ENCODE data around the gene ARRDC3.
"Not testable (repeated sequence)": the region's sequence is repeated elsewhere in the genome, so short reads cannot be mapped to it uniquely, and the experiment has no call there.

Gene ARRDC3, protein sequence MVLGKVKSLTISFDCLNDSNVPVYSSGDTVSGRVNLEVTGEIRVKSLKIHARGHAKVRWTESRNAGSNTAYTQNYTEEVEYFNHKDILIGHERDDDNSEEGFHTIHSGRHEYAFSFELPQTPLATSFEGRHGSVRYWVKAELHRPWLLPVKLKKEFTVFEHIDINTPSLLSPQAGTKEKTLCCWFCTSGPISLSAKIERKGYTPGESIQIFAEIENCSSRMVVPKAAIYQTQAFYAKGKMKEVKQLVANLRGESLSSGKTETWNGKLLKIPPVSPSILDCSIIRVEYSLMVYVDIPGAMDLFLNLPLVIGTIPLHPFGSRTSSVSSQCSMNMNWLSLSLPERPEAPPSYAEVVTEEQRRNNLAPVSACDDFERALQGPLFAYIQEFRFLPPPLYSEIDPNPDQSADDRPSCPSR

DNA sequence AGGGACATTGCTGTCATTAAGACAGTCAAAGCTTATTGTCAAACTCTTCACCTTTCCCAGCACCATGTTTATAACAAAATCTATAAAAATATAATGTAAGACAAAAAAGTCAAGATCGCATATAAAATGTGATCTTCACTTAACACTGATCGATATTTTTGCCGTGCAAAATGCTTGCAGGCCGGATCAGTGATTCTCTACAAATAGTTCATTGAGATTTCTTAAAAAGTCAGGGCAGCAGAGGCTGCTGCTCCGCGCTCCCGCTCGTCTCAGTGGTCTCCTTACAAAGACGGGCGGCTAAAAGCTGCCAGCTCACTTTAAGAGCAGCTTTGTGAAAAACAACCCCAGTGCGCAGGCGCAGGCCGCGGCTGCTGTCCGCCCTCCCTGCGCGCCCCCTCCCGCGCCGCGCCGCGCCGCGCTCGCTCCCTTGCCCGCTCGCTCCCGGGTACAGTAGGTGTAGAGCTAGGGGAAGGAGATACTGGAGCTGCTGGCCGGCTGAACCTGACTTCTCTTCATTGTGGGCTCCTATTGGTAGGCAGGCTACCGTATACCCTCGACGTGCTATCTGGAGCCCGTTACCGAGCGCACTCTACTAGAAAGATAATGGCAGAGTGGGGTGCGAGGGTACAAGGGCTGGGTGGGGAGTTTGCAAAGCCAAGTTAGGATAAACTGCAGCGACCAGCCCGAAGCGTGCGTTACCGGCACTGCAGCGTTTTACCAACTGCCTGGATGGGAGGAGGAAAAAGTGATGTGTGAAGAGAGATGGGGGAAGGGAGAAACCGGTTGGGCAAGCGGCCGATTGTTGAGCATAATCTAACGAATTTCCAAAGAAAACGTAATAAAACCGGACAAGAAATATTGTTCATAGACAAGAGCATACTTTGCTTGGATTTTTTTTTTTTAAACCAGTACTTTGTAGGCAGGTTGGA, at the start of gene ARRDC3:
Gene ARRDC3 (minus strand): TSS at position 291 of the 929 bp plus-strand sequence. CDS start 225 bp downstream, at position 66.
- peak; percentile 96 for DNase-seq (ENCODE audit: low spot score)

DNA sequence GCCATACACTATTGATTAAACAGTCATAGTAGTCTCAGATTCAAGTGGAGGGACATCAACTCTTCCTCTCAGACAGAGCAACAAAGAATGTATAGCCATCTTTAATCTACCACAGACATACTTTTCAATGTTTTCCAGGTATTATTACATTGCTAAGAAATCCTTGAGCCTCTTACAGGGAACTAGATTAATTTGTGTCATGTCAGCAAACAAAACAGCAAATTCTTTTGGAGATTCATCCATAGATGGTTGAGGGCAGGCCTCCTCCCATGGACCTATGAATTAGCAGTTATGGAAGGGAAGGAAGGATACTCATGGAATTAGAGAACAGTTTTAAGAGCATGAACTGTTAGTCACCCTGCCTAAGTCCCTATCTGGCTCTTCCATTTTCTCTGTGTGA, 47.8 kb upstream of the ARRDC3 start:
- DNase-seq (ENCODE audit: low spot score) = no peak

DNA sequence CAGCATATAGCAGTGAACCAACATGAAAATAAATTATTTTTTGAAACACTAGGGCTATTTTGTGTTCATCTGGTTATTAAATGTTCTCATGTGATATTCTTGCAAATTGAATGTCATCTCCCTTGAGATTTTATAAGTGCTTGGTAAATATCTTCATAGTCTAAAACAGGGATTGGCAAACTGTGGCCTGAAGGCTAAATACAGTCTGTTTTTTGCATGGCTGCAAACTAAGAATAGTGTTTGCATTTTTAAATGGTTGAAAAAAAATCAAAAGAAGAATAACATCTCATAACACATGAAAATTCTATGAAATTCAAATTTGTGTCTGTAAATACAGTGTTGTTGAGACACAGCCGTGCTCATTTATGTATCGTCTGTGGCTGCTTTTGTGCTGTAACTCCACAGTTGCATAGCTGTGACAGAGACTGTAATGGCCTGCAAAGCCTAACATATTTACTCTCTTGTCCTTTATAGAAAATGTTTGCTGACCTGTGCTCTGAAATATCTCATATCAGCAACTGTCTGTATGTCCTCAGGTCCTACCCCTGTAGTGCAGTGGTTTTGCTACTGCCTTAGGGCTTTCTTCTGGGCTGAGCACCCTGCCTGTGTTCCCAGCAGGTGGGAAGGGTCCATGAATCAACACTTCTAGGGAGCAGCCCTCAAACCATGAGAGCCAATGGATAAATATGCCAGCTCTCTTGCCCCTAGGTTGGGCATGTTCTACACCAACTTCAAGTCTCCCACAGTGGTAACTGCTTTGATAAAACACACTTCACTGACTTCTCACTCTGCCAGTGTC, 41.7 kb upstream of the ARRDC3 start:
- DNase-seq (ENCODE audit: low spot score) = no peak

DNA sequence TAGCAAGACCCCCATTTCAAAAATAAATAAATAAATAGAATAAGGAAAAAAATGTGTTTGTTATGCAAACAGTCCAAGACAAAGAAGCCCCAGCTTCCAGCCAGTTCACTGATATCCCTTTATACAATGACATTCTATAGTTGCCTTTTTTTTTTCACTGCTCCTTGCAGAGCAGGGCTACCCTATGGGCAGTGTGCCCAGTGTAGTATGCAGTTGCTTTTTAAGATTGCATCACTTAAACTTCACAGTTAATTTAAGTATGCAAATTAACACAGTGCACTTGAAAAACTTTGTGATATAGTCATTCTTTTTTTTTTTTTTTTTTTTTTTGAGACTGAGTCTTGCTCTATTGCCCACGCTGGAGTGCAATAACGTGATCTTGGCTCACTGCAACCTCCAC, 40.8 kb upstream of the ARRDC3 start:
- DNase-seq (ENCODE audit: low spot score) = no peak

DNA sequence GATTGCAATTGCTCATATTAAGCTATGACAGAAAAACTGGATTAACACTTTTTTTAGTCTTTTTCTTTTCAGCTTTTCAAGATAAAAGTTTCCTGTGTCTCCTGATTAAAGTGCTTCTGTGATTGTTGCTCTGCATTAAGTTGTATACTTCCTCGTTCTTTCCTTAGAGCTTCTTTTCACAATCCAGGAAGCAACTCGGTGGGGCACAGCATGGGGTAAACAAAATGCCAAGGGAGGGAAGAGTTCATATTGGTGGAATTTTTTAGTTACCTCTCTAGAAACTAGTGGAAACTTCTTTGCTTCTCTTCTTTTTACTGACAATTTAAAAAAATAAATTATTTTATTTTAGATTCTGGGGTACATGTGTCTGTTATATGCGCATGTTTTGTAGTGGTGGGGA, 37.8 kb upstream of the ARRDC3 start:
- DNase-seq (ENCODE audit: low spot score) = no peak

DNA sequence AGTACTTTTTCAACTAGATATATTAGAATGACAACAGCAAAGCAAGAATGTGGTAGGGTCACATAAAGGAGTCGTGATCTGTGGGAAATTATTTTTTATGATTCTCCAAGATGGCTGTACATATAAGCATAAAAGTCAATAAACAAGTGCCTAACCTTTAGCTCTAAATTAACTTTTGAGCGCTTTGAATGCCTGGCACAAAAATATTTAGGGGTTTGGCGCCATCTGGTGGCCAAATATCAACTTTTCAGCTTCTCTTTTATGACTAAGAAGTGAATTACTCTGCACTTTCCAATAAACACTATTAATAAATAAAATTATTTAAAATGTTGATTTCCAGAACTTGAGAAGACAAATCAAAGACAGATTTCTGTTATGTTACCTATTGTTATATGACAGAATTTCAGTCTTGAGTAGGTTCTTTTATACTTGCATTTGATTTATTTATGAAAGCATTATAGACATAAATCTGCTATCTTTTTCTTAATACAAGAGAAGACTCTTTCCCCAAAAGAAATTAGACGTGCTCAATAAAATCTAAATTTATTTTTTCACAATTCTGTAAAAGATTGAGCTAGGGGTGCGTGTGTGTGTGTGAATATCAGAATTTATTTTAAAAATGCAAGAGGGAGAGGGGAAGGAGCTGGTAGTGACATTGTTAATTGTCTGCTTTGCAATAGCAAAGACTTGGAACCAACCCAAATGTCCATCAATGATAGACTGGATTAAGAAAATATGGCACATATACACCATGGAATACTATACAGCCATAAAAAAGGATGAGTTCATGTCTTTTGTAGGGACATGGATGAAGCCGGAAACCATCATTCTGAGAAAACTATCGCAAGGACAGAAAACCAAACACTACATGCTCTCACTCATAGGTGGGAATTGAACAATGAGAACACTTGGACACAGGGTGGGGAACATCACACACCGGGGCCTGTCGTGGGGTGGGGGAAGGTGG, 36.7 kb upstream of the ARRDC3 start:
- DNase-seq (ENCODE audit: low spot score) = peak; percentile 80

DNA sequence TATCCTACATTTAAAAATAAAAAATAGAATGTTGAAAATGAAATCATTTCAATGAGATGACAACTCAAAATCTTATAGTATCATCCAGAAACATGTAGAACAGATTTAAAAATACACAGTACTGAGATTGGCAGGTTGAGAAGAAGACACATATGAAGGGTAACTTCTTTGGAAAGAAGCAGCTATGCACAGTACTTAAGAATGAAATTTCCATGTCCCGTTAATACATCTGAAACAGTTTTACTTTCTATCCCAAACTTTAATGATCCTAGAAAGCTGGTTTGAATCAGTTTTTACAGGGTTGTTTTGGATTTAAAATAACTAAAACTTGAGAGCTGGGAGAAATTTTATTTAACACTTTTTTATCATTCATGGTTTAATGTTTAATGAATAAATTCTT, 36.0 kb upstream of the ARRDC3 start:
- DNase-seq (ENCODE audit: low spot score) = no peak

DNA sequence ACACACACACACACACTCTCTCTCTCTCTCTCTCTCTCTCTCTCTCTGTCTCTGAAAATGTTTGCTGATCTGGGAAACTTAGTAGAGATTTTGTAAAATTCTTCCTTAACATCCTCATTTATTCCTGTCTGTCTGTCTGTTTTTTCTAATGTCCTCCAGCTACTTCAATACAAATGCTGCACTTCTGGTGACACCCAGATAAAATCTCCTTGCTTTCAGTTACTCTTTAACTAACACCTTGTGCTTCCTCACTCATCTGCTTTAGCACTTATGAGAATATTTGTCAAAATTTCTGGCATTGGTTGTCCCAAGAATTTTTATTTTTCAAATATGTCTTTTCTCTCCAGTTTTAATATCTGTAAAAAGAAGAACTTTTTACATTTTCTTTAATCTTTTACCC, 35.0 kb upstream of the ARRDC3 start:
- no peak for DNase-seq (ENCODE audit: low spot score)

DNA sequence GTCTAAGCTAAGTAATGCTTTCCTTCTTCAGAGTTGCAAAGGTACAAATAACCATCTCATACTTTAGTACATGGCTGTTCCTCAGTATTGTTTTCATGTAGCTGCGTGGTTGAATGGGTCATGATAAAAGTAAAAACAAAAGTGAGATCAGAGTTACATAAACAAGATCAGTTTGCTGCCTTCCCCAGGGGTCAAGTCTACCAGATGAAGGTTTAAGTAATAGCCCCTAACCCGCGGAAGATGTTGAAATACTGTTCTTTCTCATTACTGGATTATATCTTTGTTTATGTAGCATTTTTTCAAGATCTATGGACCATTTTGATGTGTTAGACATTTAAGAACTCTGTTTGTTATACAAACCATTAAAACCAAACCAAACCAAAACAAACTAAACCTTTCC, 34.1 kb upstream of the ARRDC3 start:
- no peak for DNase-seq (ENCODE audit: low spot score)

DNA sequence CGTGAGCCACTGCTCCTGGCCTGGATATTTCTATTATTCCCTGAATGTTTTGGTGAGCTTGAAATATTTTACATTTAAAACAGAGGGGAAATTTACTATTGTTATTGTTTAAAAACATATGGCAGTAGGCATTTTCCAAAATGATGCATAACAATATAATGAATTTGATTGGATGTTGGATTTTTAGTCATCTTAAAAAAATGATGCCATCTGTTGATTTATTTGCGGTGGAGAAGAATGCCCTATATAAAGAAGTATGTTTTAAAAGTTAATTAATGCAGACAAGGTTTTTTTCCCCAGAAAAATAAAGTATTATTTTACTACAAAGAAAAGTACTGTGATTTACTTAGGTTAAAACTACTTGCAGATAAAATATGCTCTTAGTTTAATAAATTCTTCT, 33.4 kb upstream of the ARRDC3 start:
- no peak for DNase-seq (ENCODE audit: low spot score)

DNA sequence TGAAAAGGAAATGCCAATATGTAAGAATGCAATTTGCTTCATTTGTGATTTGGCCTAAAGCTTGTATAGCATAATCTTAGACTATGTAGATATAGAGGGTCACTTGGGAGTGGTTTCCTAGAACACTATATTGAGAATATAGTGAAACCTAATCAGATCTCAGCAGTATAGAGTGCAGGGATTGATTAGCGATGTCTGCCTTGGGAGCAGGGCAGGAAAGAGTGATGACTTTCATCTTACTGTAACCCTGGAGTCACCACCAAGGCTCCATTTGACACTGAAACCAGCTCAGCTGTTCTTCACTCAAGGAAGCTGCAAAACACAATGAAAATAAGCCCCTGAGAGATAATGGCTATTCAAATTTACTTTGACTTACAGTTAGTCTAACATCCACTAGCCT, 26.2 kb upstream of the ARRDC3 start:
- DNase-seq (ENCODE audit: low spot score) = no peak

DNA sequence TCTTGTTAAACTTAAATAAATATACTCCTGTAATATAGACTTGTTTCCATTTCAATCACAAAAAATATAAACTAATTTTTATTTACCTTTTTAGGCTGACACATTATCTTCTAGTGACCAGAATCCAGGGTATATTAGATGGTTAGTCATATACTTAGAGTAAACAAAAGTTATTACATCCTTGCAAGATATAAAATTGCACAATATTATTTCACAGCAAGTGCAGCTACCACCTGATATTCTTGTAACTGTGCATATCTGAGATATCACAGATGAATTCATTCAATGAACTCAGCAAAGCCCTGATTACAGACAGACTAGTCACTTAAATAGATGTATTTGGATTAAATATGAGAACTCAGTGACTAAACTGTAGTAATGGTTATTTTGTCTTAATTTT, 25.6 kb upstream of the ARRDC3 start:
- no peak for DNase-seq (ENCODE audit: low spot score)

DNA sequence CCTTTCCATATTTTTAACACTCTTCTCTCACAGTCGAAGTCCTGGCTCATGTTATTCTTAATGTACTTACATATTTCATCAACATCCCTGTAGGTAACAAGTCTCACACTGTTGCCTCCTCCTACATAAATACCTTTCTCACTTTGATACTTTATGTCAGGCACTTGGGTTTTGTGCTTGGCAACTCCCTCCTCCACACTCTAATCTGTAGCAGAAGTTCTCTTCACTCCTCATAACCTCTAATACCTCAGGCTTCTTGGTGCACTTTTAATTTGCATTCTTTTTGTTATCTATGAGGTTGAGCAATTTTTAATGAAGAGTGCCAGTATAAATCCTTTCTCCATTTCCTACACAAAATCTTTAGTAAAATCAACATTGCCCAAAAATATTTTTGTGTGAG, 24.1 kb upstream of the ARRDC3 start:
- no peak for DNase-seq (ENCODE audit: low spot score)

DNA sequence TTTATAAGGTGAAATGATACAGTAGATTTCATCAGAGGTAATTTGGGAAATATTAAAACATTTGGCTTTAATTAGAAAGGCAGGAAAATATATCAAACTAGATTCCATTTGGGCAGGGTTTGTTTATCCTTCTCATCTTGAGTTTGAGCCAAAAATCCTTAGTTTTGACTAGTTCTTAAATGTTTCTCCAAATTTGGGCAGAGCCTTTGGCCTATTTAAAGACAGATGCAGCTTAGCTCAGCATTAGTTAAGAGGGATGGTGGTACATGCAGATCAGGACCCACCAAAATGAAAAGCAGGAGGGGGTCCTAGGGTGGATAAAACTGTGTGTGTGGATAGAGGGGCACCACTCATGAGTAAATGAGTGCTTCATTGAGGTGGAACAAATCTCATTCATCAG, 20.3 kb upstream of the ARRDC3 start:
- DNase-seq (ENCODE audit: low spot score) = no peak

DNA sequence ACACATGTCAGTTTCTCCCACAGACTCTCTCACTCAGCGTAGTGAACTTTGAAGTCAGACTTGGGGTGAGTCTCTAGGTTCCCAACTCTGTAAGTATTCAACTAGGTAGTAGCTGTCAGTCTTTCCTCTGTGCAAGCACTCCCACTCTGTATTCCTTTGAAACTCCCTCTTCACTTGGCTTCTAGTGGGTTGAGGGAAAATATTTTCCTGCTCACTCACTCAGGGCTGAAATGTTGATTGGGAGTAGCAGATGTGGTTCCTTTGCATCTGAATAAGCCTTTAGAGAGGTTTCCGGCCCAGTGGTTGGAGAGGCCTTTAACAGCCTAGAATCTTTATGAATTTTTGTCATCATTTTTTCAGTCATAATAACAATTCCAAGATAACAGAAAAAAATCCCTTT, 18.1 kb upstream of the ARRDC3 start:
- DNase-seq (ENCODE audit: low spot score) = no peak

DNA sequence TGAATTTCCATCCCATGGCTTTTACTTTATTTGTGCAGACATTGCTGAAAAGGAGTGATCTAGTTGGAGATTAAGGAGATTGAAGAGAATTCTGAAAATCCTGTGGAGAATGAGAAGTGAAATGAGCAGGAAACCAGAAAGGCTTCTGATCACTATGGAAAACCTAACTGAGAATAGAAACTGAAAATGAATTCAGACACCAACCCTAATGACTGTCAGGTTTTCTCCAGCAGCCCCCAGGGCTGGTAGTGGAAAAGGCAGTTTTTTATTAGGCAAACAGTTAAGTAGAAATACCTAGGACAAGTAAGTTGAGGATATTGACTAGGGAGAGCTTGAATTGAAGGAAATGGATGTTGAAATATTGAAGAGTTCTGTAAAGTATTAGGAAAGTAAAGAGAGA, 14.7 kb upstream of the ARRDC3 start:
- DNase-seq (ENCODE audit: low spot score) = no peak

DNA sequence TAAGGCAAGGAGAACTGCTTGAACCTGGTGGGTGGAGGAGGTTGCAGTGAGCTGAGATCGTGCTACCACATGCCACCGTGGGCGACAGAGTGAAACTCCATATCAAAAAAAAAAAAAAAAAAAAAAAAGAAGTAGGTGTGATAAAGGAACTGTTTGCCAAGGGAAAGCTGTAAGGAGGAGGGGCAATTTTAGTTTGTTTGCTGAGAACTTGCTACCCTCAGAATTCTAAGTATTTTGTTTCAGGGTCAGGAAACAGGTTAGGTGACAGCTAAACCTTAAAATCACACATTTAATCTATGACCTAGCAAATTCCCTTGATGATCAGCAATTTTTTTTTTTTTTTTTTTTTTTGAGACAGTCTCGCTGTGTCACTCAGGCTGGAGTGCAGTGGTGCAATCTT, 7.2 kb upstream of the ARRDC3 start:
- DNase-seq (ENCODE audit: low spot score) = peak; percentile 41

DNA sequence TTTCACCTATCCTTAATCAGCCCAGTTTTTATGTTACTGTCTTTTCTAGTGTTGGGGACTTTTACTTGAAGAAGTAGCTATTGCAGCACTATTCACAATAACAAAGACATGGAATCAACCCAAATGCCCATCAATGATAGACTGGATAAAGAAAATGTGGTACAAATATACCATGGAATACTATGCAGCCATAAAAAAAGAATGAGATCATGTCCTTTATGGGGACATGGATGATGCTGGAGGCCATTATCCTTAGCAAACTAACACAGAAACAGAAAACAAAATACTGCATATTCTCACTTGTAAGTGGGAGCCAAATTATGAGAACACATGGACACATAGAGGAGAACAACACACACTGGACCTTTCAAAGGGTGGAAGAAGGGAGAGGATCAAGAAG, 6.4 kb upstream of the ARRDC3 start:
- not testable (repeated sequence) for DNase-seq (ENCODE audit: low spot score)

DNA sequence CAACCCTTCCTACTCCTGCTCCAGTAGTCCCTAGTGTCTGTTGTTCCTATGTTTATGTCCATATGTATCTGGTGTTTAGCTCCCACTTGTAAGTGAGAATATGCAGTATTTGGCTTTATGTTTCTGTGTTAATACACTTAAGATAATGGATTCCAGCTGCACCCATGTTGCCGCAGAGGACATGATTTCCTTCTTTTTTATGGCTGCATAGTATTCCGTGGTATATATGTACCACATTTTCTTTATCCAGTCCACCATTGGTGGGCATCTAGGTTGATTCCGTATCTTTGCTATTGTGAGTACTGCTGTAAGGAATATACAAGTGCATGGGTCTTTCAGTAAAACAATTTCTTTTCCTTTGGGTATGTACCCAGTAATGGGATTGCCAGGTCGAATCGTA, 5.2 kb upstream of the ARRDC3 start:
- DNase-seq (ENCODE audit: low spot score) = no peak

DNA sequence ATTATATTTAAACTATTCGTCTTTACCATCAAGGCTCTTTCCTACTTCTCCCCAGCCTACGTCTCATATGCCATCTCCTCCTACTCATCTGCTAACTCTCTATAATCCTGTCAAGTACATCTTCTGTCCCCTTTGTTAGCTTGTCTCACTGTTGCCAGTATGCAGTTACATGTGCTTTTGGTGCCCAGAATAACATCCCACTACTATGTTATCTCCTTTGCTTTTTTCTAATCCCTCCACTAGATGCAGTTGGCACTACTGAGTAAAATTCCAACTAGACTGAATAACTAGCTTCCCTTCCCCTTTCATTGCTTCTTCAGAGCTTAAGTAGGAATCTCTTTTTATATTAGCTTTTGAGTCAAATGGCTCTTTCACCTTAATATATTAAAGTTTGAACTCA, 3.0 kb upstream of the ARRDC3 start:
- DNase-seq (ENCODE audit: low spot score) = no peak

DNA sequence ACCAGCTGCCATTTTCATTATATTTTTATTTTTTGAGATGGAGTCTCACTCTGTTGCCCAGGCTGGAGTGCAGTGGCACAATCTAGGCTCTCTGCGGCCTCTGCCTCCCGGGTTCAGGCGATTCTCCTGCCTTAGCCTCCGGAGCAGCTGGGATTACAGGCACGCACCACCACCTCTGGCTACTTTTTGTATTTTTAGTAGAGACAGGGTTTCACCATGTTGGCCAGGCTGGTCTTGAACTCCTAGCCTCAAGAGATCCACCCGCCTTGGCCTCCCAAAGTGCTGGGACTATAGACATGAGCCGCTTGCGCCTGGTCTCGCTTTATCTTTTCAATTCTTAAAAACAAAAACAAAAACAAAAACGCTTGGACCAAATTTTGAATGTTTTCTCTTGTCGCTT, 2.5 kb upstream of the ARRDC3 start:
- DNase-seq (ENCODE audit: low spot score) = not testable (repeated sequence)

Measured in hematopoietic multipotent progenitor cell treated with erythropoietin and hydrocortisone succinate and interleukin-3 and kit ligand, for 15 days (in vitro differentiated cells).